ENCODE measurements around the gene CASKIN1. TPM values are rescaled to one million over a fixed set of nuclear protein-coding genes. Genes with fewer than 3 reads are reported as not detected.
A peak's percentile ranks its signal among the peaks of the same experiment; 100 is the strongest.

CASKIN1 gene
- total RNA-seq, 1 donor from 2014 or later: 0.12 TPM

DNA sequence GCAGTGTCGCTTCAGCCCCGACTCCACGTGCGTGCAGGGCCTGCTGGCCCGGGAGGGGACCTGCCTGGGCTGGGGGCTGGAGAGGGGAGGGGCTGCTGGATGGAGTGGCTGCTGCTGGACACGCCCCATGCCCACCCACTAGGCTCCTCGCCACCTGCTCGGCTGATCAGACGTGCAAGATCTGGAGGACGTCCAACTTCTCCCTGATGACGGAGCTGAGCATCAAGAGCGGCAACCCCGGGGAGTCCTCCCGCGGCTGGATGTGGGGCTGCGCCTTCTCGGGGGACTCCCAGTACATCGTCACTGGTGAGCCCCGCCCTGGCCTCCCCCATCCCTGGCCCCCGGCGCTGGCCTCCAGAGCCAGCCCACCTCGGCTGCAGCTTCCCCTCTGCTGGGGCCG, 11.9 kb upstream of the CASKIN1 start:
- DNase-seq (ENCODE audit: low read depth): no peak
- TF ChIP-seq, protein P1, sequence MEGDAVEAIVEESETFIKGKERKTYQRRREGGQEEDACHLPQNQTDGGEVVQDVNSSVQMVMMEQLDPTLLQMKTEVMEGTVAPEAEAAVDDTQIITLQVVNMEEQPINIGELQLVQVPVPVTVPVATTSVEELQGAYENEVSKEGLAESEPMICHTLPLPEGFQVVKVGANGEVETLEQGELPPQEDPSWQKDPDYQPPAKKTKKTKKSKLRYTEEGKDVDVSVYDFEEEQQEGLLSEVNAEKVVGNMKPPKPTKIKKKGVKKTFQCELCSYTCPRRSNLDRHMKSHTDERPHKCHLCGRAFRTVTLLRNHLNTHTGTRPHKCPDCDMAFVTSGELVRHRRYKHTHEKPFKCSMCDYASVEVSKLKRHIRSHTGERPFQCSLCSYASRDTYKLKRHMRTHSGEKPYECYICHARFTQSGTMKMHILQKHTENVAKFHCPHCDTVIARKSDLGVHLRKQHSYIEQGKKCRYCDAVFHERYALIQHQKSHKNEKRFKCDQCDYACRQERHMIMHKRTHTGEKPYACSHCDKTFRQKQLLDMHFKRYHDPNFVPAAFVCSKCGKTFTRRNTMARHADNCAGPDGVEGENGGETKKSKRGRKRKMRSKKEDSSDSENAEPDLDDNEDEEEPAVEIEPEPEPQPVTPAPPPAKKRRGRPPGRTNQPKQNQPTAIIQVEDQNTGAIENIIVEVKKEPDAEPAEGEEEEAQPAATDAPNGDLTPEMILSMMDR (conservative IDR thresholded peaks at IDR 0.05; ENCODE audit: low read depth, low read length): no peak

DNA sequence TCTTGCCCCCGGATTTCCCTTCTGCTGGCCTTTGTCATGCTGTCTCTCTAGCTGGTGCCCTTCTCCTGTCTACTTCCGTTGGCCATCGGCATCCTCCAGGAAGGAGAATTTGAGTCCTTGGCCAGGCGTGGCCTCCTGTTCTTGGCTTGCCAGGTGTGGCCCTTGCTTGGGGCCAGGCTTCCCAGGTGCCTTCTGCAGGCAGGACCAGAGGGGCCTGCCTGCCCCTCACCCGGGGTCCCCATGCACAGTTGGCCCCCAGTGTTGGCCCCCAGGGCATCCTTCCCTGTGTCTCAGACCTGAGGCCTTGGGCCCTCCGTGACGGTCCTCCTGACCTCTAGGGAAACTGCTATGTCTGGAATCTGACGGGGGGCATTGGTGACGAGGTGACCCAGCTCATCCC, 11.5 kb upstream of the CASKIN1 start:
- H3K4me3 ChIP-seq (ENCODE audit: low read depth, low read length): no peak overlapping the region
- TF ChIP-seq, protein P1 (conservative IDR thresholded peaks at IDR 0.05; ENCODE audit: low read depth, low read length): no peak
- DNase-seq (ENCODE audit: low read depth): no peak

More for the DNA sequence above, 11.9 kb upstream of the CASKIN1 start:
- no peak overlapping the region for H3K4me3 ChIP-seq (ENCODE audit: low read depth, low read length)

DNA sequence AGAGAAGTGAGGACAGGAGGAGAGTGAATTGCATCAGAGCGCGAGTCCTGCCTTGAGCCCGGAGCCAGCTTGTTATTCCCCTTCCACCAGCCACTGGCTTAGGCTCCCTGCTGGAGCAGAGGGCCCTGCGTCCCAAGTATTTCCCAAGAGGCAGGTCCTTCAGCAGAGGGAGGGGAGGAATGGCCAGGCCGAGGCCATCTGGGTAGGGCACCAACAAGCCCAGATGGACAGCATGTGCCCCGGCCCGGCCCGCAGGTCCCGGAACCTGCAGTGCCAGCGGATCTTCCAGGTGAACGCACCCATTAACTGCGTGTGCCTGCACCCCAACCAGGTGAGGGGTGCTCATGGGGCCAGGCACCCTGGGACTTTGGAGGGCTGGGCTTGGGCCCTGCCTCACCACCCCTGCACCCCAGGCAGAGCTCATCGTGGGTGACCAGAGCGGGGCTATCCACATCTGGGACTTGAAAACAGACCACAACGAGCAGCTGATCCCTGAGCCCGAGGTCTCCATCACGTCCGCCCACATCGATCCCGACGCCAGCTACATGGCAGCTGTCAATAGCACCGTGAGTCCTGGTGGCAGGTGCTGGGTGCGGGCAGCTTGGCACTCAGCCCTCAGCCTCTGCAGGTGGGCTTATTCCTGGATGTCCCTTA, 10.5 kb upstream of the CASKIN1 start:
- no peak overlapping the region for H3K4me3 ChIP-seq (ENCODE audit: low read depth, low read length)
- DNase-seq (ENCODE audit: low read depth): no peak
- TF ChIP-seq, protein P1 (conservative IDR thresholded peaks at IDR 0.05; ENCODE audit: low read depth, low read length): no peak

DNA sequence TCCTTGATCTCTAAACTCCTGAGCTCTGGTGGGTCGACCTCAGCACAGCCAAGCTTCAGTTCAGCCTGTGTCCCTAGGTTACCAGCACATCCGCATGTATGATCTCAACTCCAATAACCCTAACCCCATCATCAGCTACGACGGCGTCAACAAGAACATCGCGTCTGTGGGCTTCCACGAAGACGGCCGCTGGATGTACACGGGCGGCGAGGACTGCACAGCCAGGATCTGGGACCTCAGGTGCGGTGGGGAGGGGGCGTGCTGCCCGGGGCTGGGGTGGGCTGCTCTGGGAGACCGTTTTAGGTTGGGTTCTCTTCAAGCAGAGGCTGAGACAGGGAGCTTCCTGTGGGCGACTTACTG, 10.0 kb upstream of the CASKIN1 start:
- H3K4me3 ChIP-seq (ENCODE audit: low read depth, low read length): peak overlapping the region; percentile 82
- TF ChIP-seq, protein P1 (conservative IDR thresholded peaks at IDR 0.05; ENCODE audit: low read depth, low read length): no peak
- no peak for DNase-seq (ENCODE audit: low read depth)

DNA sequence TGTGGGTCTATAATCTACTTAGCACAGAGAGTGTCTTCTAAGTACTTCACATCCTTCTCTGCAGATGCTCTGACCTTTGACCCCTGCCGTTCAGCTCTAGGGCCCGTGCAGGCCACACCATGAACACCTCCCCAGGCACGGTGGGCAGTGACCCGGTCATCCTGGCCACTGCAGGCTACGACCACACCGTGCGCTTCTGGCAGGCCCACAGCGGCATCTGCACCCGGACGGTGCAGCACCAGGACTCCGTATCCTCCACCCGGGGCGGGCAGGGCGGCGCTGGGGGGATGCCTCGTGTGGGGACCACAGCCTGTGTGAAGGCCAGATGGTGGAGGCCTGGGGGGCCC, 9.5 kb upstream of the CASKIN1 start:
- TF ChIP-seq, protein P1 (conservative IDR thresholded peaks at IDR 0.05; ENCODE audit: low read depth, low read length): no peak
- peak overlapping the region; percentile 82 for H3K4me3 ChIP-seq (ENCODE audit: low read depth, low read length)
- DNase-seq (ENCODE audit: low read depth): no peak

DNA sequence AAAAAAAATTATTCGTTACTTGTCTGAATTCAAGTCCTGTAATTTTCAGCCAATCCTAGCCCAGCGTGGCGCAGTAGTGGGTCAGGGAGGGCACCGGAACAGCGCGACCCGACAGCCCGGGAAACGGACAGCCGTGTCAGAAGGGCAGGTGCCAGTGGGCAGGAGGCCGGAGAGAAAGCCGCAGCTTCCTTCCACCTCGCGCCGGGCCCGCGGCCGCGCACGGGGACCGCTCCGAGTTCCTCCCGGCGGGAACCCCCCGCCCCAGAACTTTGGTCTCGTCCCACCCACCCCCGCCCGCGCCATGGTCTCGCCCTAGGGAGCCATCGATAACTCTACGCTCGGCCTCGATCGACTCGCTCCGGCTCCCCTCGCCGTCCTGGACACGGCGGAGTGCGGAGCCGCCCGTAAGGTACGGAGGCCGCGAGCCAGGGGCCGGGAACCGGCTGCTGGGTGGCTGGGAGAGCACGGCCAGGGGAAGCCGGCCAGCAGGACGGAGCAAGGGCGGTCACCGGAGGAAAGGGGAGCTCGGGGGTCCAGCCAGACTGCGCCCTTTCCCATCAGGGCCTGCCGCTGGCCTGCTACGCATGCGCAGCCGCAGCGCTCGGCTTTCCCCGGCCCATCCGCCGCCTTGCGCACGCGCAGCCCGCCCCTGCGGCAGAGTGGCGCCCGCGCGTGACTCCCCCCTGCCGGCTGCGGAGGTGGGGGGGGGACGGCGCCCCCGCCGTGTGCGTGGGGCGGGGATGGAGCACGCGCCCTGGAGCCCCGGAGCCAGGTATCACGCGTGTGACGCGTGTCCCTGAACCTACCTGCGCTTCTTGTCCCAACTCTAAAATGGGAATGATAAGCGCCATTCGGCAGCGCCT, 8.9 kb upstream of the CASKIN1 start, which contains the start of gene MLST8:
TSS of gene MLST8 (plus strand) at position 351 of the 863 bp plus-strand sequence. CDS start 632 bp downstream, outside the sequence.
- DNase-seq (ENCODE audit: low read depth): no peak
- peak within 1 kb of the TSS; percentile 82 for H3K4me3 ChIP-seq (ENCODE audit: low read depth, low read length)
- TF ChIP-seq, protein P1 (conservative IDR thresholded peaks at IDR 0.05; ENCODE audit: low read depth, low read length): no peak
